ENCODE results near the gene GRID1. TPM values are rescaled to one million over a fixed set of nuclear protein-coding genes. Genes with fewer than 3 reads are reported as not detected.
"Not testable (repeated sequence)": the region's sequence is repeated elsewhere in the genome, so short reads cannot be mapped to it uniquely, and the experiment has no call there.

The GRID1 gene
- total RNA-seq, 2 experiments from 2014 or later = not detected

DNA sequence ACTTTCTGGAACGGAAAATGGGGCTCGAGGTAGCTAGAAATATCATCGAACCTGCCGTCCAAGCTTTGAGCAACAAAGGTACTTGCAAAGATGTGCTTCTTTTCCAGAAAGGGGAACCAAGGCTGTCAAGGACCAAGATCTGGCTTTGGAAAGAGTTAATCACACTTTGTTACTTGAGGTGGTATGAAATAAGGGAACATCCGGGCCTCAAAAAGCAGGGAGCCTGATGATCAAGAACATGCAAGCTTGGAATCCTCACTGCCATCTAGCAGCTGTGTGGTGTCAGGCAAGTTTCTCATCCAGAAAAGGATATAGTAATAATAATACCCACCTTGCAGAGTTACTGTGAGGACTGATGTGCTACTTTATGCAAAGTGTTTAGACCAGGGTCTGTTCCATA, 329.5 kb downstream of the GRID1 start:
- Mint-ChIP-seq H3K4me3 (no peak overlapping the region), H3K4me1 (peaks cover 12% of the 10 kb centered on the region), H3K9me3 (no peaks in the 10 kb centered on the region), H3K27ac (no peak overlapping the region), H3K27me3 (peaks cover 7% of the 10 kb centered on the region), H3K36me3 (ENCODE audit: low read depth) (no peaks in the 10 kb centered on the region)
- CTCF ChIA-PET = no interaction called here
- POLR2A ChIA-PET = no interaction called here
- DNase-seq = no peak

DNA sequence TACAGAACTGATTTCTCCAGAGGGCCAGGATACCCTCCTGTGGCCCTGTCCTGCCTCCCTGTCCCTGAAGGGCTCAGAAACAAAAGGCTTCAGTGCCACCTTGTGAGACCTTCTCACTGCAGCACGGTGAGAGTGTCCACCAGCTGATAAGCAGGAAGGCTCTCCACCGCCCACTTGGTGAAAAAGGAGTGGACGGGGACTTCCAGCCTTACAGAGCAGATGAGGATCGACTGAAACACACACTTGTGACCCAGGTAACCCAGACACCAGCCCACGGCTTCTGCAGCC, 330.1 kb downstream of the GRID1 start:
- Mint-ChIP-seq H3K27me3 (peaks cover 7% of the 10 kb centered on the region), H3K36me3 (ENCODE audit: low read depth) (no peaks in the 10 kb centered on the region), H3K9me3 (no peaks in the 10 kb centered on the region), H3K4me3 (no peak overlapping the region), H3K4me1 (peaks cover 8% of the 10 kb centered on the region), H3K27ac (no peak overlapping the region)
- CTCF ChIA-PET = no interaction called here
- POLR2A ChIA-PET = no interaction called here
- DNase-seq = no peak

DNA sequence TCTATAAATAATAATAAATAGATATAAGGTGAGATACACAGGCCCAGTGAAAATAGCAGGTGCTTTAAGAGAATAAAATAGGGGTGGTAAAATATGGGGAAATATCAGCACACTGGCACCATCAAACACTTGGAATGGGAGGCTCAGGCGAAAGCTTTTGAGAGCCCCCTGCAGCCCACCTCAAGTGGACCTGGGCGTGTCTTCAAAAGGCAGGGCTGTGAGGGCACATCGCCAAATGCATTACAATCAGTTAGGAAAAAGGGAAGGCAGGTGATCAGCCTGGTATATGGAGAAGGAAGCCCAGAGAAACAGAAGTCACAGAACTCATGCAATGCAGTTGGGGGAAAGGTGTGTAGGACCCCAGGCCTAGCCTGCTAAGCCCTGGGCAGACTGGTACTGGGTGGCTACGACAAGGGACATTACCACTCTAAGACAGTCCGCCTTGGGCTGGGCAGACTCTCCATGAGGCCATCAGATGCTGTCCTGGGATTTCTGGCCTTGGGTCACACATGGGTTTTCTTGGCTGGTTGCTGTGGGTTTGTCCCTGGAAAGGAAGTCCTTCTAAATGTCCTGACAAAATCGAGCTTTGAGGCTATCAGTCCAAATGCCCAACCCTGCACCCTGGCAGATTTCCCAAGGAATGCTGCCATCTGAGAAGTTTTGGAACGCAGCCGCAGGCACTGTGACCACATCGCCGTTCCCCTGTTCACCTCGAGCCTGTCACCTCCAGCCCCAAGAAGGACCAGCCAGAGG, 330.6 kb downstream of the GRID1 start:
- H3K27ac Mint-ChIP-seq = no peak overlapping the region

DNA sequence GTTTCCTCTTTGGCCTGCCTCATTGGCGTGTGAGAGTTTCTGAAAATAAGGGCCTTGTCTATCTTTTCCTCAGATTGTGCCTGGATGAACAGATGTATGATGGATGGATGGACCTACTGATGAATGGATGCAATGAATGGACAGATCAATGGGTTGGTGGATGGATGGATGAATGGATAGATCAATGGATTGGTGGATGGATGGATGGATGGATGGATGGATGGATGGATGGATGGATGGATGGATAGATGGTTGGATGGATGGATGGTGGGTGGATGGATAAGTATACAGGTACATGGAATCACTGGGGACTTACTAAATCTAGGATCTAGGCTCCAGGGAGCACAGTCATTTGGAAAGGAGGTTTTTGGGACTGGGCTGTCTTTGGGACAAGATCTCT, 331.9 kb downstream of the GRID1 start:
- peaks cover 4% of the 10 kb centered on the region for H3K27me3 Mint-ChIP-seq
- H3K4me1 Mint-ChIP-seq = no peaks in the 10 kb centered on the region
- peaks cover 5% of the 10 kb centered on the region for H3K9me3 Mint-ChIP-seq
- no peak overlapping the region for H3K4me3 Mint-ChIP-seq
- no peak overlapping the region for H3K27ac Mint-ChIP-seq
- H3K36me3 Mint-ChIP-seq (ENCODE audit: low read depth) = no peaks in the 10 kb centered on the region
- ChIA-PET POLR2A (no interaction called here), CTCF (no interaction called here)
- no peak for DNase-seq

More for the DNA sequence above, 330.6 kb downstream of the GRID1 start:
- no peak for DNase-seq
- CTCF ChIA-PET = no interaction called here
- Mint-ChIP-seq H3K9me3 (no peaks in the 10 kb centered on the region), H3K4me1 (peaks cover 3% of the 10 kb centered on the region), H3K27me3 (peaks cover 6% of the 10 kb centered on the region), H3K4me3 (no peak overlapping the region), H3K36me3 (ENCODE audit: low read depth) (no peaks in the 10 kb centered on the region)
- POLR2A ChIA-PET = no interaction called here

DNA sequence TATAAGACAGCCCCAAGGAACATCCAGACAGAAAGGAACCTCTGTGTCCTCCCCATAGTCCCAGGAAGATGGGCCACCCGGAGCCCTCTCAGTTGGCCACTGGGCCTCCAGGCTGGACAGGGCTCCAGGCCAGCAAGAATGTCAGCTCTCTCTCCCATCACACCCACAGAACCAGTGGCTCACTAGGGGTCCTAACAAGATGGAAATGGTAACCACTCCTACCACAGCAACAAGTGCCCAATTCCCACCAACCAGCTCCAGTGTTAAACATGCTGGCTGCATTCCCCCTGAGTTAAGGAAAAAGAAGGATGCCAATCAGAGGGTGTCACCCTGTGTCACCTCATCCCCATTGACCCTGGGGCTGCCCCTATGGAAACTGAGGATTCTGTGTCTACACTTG, 333.0 kb downstream of the GRID1 start:
- H3K4me1 Mint-ChIP-seq = no peaks in the 10 kb centered on the region
- ChIA-PET POLR2A (no interaction called here), CTCF (no interaction called here)
- H3K36me3 Mint-ChIP-seq (ENCODE audit: low read depth) = no peaks in the 10 kb centered on the region
- H3K4me3 Mint-ChIP-seq = no peak overlapping the region
- H3K27me3 Mint-ChIP-seq = peaks cover 7% of the 10 kb centered on the region
- DNase-seq = no peak
- no peak overlapping the region for H3K27ac Mint-ChIP-seq
- H3K9me3 Mint-ChIP-seq = peaks cover 5% of the 10 kb centered on the region

DNA sequence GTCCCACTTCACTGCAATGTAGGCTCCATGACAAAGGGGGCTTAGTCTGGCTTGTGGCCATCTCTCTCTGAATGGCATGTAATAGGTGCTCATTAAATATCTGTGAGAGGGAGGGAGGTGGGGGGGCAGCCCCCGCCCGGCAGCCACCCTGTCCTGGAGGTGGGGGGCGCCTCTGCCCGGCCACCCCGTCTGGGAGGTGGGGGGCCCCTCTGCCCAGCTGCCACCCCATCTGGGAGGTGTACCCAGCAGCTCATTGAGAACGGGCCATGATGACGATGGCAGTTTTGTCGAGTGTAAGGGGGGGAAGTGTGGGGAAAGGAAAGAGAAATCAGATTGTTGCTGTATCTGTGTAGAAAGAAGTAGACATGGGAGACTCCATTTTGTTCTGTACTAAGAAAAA, 334.5 kb downstream of the GRID1 start:
- H3K4me1 Mint-ChIP-seq; CTCF ChIA-PET; H3K4me3 Mint-ChIP-seq; H3K27ac Mint-ChIP-seq; H3K9me3 Mint-ChIP-seq; DNase-seq; H3K36me3 Mint-ChIP-seq (ENCODE audit: low read depth); POLR2A ChIA-PET: not testable (repeated sequence)
- H3K27me3 Mint-ChIP-seq = peaks cover 12% of the 10 kb centered on the region

DNA sequence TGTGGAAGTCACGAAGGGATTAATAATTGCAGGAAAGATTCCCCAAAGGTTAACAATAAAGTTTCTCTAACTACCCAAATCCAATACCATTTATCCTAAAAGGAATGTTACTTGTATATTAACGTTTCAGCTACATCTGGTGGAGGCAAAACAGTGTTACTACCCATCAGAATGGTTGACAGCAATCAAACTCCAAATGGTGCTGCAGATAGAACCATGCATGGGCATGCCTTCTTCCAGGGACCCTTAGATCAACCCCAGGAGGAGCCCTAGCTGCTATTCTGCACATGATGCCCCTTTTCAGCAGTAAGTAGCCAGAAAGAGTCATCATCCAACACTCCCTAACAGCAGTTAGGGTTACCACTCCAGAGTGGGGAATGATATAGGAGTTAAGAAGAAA, 336.3 kb downstream of the GRID1 start:
- no peaks in the 10 kb centered on the region for H3K36me3 Mint-ChIP-seq (ENCODE audit: low read depth)
- H3K27me3 Mint-ChIP-seq = peaks cover 12% of the 10 kb centered on the region
- no peak for DNase-seq
- peaks cover 5% of the 10 kb centered on the region for H3K9me3 Mint-ChIP-seq
- no peak overlapping the region for H3K27ac Mint-ChIP-seq
- no peaks in the 10 kb centered on the region for H3K4me1 Mint-ChIP-seq
- ChIA-PET CTCF (no interaction called here), POLR2A (no interaction called here)
- H3K4me3 Mint-ChIP-seq = no peak overlapping the region

DNA sequence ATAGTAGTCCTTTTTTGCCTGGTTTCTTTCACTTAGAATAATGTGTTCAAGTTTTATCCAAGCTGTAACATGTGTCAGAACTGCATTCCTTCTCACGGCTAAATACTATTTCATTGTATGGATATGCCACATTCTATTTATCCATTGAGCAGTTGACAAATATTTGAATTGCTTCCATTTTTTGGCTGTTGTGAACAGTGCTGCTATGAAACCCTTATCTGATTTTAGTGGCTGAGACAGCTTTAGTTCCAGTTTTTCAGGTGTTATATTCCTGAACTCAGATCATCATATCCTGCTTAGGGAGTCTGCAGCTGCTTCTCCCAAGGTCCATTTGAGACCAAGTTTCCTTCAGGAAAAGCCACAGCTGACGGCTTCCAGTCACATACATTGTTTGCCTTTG, 339.2 kb downstream of the GRID1 start:
- no peak for DNase-seq
- Mint-ChIP-seq H3K36me3 (ENCODE audit: low read depth) (no peaks in the 10 kb centered on the region), H3K4me3 (no peak overlapping the region), H3K4me1 (no peaks in the 10 kb centered on the region), H3K27ac (no peak overlapping the region), H3K9me3 (peaks cover 5% of the 10 kb centered on the region), H3K27me3 (peaks cover 12% of the 10 kb centered on the region)
- ChIA-PET POLR2A (no interaction called here), CTCF (no interaction called here)

DNA sequence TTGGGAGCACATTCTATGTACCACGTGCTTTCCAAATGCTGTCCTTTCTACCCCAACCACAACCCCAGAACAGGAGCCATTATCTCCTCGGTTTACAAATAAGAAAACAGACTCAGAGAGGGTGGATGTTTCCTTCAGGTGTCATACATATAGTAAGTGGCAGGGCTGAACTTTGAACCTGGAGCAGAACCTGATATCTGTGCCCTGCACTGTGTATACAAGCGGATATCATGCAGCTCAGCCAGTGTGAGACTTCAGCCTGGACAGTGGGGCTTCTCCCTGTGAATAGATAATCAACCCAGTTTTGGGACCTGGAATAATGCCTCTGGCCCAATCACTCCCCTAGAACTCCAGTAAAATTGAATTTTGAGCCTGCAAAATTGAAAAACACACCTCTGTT, 341.1 kb downstream of the GRID1 start:
- no peak for DNase-seq
- H3K4me1 Mint-ChIP-seq = no peaks in the 10 kb centered on the region
- no peak overlapping the region for H3K4me3 Mint-ChIP-seq
- H3K27ac Mint-ChIP-seq = no peak overlapping the region
- POLR2A ChIA-PET = no interaction called here
- peaks cover 12% of the 10 kb centered on the region for H3K27me3 Mint-ChIP-seq
- CTCF ChIA-PET = no interaction called here
- H3K9me3 Mint-ChIP-seq = peaks cover 5% of the 10 kb centered on the region
- H3K36me3 Mint-ChIP-seq (ENCODE audit: low read depth) = no peaks in the 10 kb centered on the region

DNA sequence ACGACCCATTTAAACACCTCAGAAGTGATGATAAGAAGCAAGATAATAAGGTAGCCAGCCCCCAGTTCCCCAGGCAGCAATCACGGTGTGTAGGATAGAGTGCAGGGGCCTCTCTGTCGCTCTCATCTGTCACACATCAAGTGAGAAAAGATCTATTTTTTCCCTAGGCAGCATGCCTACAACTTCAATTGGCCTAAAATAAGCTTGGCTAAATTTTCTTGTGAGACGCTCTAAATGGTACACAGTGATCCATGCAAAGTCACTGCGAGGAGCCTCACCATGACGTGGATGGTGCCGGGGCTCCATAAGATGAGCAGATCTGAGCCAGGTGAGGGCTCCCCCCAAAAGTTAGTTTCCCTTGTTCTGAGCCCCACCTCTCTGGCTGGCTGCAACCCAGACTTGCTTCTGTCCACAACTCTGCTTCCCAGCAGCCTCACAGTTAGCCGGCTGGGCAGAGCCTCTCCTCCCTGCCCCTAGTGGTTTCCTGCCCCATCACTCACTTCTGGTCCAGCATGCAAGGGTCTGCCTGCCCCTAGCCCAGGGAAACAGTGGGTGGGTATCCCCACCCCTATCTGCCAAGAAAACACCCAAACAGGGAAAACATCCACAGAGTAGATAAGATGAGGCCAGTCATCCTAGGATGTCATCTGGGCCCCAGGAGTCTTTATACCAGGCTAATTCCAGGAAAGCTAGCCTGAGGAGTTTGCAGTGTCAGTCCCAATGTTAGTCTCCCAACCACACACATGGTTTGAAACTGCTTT, 342.1 kb downstream of the GRID1 start:
- Mint-ChIP-seq H3K36me3 (ENCODE audit: low read depth) (no peaks in the 10 kb centered on the region), H3K4me1 (no peaks in the 10 kb centered on the region), H3K27ac (no peak overlapping the region), H3K9me3 (no peaks in the 10 kb centered on the region), H3K27me3 (peaks cover 12% of the 10 kb centered on the region), H3K4me3 (no peak overlapping the region)
- no peak for DNase-seq
- CTCF ChIA-PET = no interaction called here
- POLR2A ChIA-PET = no interaction called here

DNA sequence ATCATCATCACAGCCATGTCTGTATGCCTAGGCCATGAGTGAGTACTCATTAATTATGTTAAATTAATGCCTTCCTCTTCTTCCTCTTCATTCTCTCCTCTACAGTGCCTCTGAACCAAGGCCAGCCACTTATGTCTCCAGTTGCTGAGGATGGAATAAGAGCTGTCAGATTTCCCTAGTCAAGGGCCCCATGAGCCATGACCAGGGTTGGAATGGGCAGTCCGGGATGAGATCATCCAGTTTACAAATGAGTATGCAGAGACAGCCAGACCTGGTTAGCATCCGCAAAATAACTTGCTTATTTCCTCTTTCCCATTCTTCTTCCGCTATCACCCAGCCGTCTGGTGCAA, 342.7 kb downstream of the GRID1 start:
- Mint-ChIP-seq H3K9me3 (no peaks in the 10 kb centered on the region), H3K4me3 (no peak overlapping the region), H3K4me1 (no peaks in the 10 kb centered on the region), H3K27me3 (peaks cover 8% of the 10 kb centered on the region), H3K27ac (no peak overlapping the region), H3K36me3 (ENCODE audit: low read depth) (no peaks in the 10 kb centered on the region)
- CTCF ChIA-PET = no interaction called here
- no peak for DNase-seq
- POLR2A ChIA-PET = no interaction called here

DNA sequence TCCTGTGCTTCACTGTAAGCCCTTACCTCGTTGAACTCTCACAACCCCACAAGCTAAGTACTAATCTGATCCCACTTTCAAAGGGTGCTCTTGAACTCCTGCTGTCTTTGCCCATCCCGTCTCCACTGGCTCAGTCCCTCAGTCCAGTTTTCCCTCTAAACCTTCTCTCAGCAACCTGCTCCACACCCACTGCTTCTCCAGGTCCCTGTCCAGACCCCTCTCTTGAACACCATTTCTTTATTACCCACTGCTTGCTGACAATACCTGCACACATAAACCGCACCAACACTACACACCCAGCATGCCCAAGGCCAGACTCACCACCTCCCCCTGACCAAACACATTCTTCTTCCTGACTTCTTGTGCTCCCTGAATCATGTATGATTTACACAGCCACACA, 343.3 kb downstream of the GRID1 start:
- DNase-seq = no peak
- Mint-ChIP-seq H3K27me3 (peaks cover 5% of the 10 kb centered on the region), H3K27ac (no peak overlapping the region), H3K4me3 (no peak overlapping the region), H3K36me3 (ENCODE audit: low read depth) (no peaks in the 10 kb centered on the region), H3K9me3 (no peaks in the 10 kb centered on the region), H3K4me1 (no peaks in the 10 kb centered on the region)
- ChIA-PET POLR2A (no interaction called here), CTCF (no interaction called here)

DNA sequence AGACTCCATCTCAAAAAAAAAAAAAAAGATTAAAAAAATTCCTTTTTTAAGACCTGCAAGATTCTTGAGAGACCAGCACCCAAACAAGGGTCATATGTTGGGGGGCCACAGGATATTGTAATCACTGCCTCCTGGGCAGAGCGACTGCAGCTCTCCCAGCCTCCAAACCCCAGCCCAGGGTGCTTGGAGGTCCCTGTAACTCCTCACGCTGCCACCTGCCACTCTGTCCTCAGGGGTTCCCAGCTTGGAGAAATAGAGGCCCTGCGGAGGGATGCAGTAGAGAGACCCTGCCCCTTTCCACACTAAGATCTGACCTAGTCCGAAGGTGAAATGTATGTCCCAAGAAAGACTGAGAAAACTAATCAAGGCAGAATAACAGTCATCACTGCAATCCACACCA, 343.7 kb downstream of the GRID1 start:
- H3K27me3 Mint-ChIP-seq = peaks cover 2% of the 10 kb centered on the region
- no peak overlapping the region for H3K4me3 Mint-ChIP-seq
- ChIA-PET POLR2A (no interaction called here), CTCF (no interaction called here)
- H3K36me3 Mint-ChIP-seq (ENCODE audit: low read depth) = no peaks in the 10 kb centered on the region
- no peaks in the 10 kb centered on the region for H3K9me3 Mint-ChIP-seq
- no peak overlapping the region for H3K27ac Mint-ChIP-seq
- no peak for DNase-seq
- no peaks in the 10 kb centered on the region for H3K4me1 Mint-ChIP-seq

DNA sequence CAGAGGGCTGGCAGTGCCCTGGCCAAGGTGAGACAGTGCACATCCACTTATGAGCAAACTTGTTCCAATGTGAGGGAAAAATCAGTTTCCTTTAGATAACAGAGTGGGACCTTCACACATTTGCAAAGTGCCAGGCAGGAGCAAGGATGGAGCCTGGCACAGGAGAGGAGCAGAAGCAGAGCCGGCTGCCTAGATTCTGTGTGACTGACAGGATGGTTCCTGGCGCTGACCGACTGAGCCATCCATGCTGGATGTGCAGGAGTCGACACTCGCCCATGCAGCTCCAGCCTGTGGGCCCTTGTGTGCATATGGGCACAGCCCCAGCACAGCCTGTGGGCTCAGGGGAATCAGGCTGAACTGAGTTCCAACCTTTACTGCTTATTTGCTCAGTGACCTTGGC, 346.5 kb downstream of the GRID1 start:
- no peak overlapping the region for H3K27ac Mint-ChIP-seq
- no peaks in the 10 kb centered on the region for H3K36me3 Mint-ChIP-seq (ENCODE audit: low read depth)
- H3K27me3 Mint-ChIP-seq = no peaks in the 10 kb centered on the region
- no peak for DNase-seq
- H3K4me3 Mint-ChIP-seq = no peak overlapping the region
- H3K4me1 Mint-ChIP-seq = no peaks in the 10 kb centered on the region
- POLR2A ChIA-PET = no interaction called here
- no peaks in the 10 kb centered on the region for H3K9me3 Mint-ChIP-seq
- CTCF ChIA-PET = no interaction called here

All from activated CD4-positive, alpha-beta memory T cell treated with anti-CD3 and anti-CD28 coated beads, Interleukin-2, amount 10 ng/mL, durations not matched to agents 7 days and 5 days (primary cell).